SK-N-MC (cell line): ENCODE measurements around the gene AUTS2.

ENCODE experiments used
- EZH2 ChIP-seq: fragments of 200-600 bp; sonication (generic); IDR thresholded peaks from one replicate; pipeline ENCODE4 v1.6.1; 2017; ENCODE audit warnings: antibody characterized with exemption
- POLR2AphosphoS5 ChIP-seq: IDR thresholded peaks from 2 replicates; pipeline ENCODE4 v1.6.1; 2012; ENCODE audit warnings: mild to moderate bottlenecking, low read depth, low read length, borderline replicate concordance

DNA sequence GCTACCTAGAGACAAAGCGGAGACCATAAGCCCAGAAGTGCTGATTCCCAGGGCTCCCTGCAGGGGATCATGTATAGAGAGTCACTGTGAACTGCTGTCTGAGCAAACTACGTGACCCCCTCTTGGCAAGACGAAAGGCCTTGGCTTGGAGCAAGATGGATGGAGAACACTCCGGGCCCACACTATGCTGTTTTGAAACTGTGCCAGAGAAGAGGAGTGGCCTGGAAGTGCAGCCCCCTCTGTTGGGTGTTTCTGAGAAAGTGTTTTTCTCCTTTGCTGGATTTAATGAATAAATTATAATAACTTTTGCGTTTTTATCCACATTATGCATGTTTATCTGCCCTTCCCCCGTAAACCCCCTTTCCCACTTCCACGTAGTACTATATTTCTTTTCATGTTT is 894.4 kb downstream of the AUTS2 start:
- TF ChIP-seq POLR2AphosphoS5 (no peak), EZH2 (no peak)
